GM21447 (cell line): ENCODE measurements around the gene STK17B.
A peak's percentile ranks its signal among the peaks of the same experiment; 100 is the strongest.
"Not testable (repeated sequence)": the region's sequence is repeated elsewhere in the genome, so short reads cannot be mapped to it uniquely, and the experiment has no call there.

Source experiments
- ATAC-seq: cut with Tn5 transposase; IDR thresholded peaks from one replicate; pipeline ENCODE4 v1.9.1; 2021; ENCODE audit not compliant: unreplicated experiment

STK17B gene

DNA sequence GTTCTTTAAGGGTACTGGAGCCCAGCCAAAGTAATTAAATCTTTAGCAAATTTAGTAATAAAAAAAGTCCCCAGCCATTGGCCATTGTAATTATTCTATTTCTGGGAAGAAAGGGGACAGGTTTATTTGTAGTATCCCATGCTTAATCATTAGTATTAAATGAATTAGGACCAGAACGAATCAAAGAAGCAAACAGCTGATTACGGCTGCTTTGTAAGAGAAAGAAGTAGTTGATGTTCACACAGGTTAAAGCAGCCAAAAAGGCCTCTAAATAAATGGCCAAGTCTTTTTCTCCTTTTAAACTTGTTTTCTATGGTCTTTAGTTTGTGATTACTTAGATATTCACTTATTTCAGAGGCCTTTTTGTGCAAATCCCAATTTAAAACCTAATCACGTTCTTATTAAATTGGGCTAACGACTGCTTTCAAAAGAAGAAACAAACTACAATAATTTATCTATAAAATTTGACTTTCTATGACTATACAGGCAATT lies 54.1 kb downstream of the STK17B start:
- no peak for ATAC-seq

DNA sequence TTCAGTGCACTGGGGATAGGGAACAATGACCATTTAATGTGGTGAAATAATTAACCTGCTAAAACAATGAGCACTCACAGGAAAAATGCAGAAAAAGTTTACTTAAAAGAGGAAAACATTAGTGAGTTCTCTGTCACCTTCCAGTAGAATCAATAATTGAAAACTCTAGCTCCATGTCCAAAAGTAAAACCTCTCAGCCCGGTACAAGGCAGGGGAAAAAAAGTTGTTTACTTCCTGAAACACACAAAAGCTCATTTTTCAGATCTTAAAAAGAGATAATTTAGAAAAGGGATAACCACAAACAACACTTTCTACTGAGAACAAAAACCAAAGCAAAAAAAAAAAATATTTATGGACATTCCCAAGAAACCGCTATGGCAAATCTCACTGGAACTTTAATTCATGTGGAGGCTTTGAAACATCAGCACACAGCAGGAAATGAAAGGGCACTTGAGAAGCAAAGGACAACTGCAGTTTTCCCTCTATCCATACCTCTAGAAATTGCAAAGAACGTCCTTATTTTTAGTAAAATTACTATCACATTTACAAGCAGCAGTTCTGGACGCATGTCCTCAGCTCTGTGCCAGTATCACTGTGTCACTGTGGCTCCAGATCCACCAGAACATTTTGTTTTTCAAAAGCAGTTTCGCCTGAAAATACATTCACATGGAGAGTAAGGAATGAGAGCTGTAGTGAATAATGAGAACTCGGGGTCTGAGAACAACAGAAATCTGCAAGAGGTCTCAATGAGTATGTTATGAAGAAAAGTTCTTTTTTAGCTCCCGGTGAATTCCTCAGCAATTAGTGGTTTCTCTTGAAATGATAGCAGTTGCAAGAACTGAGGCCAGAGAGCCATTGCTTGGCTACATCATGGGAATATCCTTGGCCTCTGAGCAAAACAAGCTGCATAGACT lies 58.1 kb downstream of the STK17B start:
- ATAC-seq = no peak

DNA sequence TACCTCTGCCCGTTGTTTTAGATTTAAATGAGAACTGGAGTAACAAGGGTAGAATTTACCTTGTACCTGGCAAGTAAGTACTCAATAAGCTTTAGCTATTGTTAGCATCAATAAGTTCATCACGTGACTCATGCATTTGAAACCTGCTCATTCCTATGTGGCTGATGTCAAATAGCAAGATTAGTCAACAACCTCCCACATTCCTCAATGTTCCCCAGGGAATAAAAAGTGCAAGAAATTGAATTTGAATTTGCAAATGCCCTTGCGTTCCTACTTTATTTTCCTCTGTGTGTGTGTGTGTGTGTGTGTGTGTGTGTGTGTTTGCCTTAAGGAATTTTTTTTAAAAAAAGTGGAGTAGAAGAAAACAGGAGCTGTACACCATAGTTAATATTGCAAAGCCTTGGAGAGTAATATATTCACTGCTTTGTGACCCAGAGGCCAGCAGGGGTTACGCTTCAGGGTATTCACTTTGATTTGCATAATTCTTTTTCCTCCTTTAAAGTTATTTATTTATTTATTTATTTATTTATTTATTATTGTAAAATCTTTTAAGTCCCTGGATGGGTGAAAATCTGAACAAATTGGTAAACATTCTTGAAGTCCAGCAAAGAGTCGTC lies 58.9 kb downstream of the STK17B start:
- ATAC-seq = no peak

DNA sequence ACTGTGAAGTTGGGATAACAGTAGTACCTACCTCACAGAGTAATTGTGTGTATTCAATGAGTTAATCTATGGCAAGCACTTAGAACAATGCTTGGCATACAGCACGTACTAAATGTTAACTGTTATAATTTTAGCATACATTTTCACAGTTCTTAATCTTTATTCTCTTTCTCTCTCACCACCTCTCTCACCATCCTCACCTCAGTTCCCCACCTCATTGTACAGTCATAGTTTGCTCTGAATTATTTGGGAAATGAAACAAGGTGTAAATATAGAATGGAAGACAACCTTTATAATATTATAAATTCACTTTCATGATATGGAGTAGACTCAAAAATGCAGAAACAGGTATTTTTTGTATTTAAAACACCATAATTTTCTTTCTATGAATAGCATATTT lies 62.8 kb downstream of the STK17B start:
- ATAC-seq = no peak

DNA sequence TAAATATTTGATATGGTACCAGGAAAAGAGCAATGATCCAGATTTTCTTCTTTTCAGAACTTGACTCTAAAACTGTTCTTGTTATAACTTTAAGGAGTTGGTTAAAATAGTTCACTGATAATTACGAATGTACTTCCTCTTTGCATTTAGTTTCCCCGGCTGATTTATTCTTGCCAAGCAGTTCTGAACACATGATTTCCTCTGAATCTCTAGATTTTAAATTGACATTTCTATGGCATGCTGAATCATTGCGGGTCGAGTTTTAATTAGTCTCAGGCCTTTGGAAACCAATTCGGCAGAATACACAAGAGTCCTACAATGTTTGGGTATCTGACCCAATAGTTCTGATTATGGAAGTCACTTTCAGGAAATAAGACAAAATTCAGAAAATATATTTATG lies 65.4 kb downstream of the STK17B start:
- ATAC-seq = no peak

DNA sequence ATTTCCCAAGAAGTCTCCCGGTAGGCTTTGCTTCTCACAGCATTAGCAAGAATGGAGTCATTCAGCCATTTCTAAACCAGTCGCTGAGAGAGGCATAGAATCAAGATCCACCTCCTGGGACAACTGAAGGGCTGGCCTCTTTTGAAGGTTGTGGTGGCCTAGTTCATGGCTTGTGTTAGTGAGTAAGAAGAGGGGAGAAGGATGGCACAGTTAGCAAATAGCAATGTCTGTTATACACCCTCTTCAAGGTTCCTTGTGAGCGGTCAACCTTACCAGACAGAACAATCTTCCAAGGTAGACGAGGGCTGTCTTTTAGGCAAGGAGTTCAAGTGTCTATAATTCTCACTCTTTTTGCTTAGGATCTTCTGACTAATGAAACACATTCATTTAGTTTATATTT lies 67.3 kb downstream of the STK17B start:
- no peak for ATAC-seq

DNA sequence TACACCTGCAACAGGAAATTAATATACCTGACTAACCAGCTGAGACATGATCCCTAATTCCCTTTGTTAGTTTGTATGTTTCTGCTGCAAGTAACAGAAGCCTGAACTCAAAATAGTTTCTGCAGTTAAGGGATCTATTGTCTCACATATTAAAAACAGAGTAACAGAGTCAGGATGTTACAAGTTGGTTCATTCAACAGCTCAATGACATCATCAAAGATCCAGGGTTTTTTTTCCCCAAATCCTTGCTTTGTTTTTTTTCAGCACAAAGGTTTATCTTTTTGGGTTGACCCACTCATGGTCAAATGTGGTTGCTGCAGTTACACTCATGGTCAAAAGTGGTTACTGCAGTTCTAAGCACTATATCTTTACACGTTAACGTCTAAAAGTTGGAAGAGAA lies 67.8 kb downstream of the STK17B start:
- no peak for ATAC-seq

DNA sequence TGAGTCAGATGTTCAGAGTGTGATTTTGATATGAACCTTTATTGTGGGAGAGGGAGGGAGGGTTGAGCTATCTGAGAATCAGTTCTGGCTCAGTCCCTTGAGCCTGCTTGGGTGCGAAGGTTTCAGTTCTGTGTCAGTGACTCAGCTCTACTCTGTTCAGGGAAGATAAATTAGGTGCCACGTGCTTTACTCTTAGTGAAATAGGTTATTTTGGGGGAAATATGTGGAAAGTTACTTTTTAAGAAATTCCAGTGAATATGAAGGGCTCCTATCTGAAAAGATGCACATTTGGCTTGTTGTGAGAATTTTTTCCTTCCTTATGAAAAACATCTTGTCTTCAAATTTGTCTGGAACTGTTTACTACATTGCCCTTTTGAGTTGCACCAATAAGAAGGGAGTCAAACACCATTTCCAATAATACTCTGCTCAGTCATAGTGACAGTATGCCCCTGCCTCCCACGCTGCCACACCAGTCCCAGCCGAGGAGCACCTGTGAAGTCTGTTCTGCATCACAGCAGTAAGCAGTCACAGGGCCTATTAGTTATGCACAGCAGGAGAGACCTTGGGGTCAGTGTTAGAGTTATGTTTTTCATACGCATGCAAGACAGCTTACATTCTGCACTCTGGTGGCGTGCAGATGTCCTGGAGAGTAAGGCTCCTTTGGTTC lies 69.9 kb downstream of the STK17B start:
- peak; percentile 95 for ATAC-seq

DNA sequence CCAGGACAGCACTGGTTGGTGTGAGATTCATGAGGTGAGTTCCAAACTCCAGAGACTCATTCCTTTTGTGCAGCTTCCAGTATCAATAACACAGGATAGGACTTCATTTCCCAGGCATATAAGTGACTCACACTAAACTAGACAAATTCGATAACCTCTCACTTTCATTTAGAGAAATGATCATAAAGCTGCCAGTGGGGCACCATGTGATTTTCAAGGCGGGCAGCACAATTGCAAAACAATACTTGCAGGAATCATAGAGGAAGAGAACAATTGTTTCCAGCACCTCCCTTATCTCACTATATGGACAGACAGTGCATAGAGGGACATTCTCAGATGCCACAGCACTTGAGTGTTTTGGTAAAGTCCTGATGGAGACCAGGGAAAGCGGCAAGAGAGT lies 71.5 kb downstream of the STK17B start:
- ATAC-seq = no peak

DNA sequence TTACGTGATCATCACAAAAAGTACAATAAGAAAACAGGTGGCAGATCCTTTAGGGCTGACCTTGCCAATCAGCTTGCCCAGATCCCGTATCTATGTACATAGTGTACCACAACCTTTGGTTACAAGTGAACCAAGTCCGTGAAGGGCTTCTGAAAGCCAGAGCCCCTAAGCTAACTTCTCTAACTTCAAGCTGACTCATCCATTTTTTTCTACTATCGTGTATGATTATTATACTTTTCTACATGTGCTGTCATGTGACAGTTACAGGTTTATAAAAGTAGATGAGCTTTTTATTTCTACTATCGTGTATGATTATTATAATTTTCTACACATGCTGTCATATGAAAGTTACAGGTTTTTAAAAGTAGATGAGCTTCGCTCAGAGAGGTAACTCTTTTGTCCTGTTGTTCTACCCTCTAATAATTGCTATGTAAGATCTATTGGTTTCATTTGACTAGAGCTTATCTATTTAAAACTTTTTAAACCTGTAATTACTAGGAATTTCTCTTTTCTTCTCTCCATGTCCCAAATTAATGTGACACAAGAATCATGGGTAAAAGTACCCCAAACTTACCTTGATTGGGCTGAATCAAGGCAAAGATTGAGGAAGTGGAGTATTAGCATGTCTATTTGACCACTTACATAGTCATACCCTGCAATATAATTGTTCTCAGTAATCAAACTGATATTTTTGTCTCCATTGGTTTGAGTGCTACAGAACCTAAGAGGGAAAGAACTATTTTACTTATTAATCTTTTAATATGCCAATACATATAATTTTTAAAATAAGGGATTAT lies 73.3 kb downstream of the STK17B start:
- ATAC-seq = no peak

DNA sequence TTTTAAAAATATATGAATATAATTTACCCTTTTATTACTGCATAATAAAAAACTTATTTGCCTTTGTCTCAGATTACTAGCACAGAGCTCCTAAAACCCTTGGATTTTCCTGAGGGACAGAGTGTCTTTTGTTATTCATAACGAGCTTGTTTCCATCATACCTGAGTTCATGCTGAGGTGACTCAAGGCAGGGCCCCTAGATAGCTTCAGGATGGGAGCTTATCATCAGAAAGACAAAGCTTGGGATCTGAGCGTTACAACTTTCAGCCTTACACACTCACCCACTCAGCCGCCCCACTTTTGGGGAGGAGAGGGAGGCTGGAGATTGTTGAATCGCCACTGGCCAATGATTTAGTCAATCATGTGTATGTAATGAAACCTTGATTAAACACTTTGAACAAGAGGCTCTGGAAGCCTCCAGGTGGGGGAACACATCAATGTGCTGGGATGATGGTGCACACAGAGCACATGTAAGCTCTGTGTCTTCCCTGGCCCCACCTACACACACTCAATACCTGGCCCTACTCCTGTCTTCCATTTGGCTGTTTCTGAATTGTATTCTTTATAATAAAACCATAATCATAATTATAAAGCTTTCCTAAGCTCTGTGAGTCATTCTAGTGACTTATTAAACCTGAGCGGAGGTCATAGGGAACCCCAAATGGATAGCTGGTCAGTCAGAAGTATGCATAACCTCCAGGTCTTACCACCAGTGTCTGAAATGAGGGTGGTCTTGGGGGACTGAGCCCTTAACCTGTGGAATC lies 74.2 kb downstream of the STK17B start:
- ATAC-seq = no peak

DNA sequence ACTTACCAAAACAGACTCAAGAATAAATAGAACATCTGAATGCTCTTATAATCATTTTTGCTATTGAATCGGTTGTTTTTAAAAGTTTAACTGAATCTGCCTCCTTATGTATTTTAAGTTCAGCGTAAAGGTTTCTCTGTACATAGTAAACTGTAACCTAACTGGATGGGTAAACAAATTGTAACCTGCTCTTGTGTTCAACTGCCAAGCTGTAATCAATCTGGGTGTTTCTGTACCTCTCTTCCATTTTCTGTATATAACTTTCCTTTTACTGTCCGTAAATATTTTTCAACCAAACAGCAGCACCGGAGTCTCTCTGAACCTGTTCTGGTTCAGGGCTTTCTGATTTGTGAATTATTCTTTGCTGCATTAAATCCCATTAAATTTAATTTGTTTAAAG lies 75.1 kb downstream of the STK17B start:
- no peak for ATAC-seq

DNA sequence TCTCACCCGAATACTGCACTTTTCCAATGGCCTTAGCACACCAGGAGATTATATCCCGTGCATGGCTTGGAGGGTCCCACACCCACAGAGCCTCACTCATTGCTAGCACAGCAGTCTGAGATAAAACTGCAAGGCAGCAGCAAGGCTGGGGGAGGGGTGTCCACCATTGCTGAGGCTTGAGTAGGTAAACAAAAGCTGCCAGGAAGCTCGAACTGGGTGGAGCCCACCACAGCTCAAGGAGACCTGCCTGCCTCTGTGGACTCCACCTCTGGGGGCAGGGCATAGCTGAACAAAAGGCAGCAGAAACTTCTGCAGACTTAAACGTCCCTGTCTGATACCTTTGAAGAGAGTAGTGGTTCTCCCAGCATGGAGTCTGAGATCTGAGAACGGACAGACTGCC lies 81.9 kb downstream of the STK17B start:
- ATAC-seq = not testable (repeated sequence)

DNA sequence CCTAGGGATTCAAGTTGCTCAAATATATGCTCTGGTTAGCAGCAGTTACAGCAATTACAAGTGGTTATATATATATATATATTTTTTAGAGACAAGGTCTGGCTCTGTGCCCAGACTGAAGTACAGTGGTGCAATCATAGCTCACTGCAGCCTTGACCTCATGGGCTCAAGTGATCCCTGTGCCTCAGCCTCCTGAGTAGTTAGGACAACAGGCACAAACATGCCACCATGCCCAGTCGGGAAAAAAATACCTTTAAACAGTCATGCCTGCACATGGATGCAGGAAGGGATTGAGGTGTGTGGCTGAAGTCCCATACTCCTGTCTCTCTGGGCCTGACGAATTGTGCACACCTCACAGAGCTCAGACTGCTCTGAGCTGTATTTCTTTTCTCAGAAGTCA lies 83.2 kb downstream of the STK17B start:
- no peak for ATAC-seq

DNA sequence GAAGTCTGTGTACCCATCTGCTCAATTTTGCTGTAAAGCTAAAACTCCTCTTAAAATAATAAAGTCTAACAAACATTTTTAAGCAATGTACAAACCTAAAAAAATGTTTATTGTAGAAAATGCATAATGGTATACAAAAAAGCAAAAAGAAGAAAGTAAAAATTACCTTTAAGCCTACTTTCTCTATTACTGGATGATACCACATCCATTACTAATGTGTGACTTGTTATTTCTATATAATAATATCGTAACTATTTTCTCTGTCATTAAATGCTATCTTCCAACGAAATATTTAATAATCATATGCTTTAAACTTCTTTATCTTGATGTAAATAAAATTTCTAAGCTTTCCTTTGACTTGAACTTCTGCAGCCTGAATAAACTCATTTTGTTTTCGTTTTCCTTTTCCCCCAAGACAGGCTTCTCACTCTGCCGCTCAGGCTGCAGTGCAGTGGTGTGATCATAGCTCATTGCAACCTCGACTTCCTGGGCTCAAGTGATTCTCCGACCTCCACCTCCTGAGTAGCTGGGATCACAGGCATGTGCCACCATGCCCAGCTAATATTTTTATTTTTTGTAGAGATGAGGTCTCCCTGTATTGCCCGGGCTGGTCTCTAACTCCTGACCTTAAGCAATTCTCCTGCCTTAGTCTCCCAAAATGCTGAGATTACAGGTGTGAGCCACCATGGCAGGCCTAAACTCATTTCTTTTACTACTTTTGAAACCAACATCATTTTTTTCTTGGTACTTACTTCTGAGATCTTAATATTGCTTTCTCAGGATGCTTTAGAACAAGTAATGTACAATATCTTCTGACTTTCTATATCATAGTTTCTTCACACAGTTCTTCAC lies 84.6 kb downstream of the STK17B start:
- no peak for ATAC-seq

DNA sequence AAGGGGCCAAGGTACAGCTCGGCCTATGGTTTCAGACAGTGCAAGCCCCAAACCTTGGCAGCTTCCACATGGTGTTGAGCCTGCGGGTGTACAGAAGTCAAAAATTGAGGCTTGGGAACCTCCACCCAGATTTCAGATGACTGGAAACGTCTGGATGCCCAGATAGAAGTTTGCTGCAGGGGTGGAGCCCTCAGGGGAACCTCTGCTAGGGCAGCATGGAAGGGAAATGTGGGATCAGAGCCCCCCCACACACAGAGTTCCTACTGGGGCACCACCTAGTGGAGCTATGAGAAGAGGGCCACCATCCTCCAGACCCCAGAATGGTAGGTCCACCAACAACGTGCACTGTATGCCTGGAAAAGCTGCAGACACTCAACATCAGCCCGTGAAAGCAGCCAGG lies 87.8 kb downstream of the STK17B start:
- no peak for ATAC-seq
